Epithelial cell of proximal tubule (primary cell): ENCODE measurements around the gene IQUB. TPM values are rescaled to one million over a fixed set of nuclear protein-coding genes. Genes with fewer than 3 reads are reported as not detected.

Experiments used
- DNase-seq: peaks from one replicate; pipeline ENCODE4 v3.0.0-alpha.2; 2011; ENCODE audit warnings: low read depth
- H3K4me3 ChIP-seq: 2 replicates; pipeline ENCODE4 v1.5.1; 2011; ENCODE audit warnings: low read depth, mild to moderate bottlenecking, low read length
- total RNA-seq: library from RNA; depleted of rRNA; stranded (reverse); fragments of >200 nt; gene quantifications from 2 replicates; pipeline ENCODE4 v1.2.3, GENCODE V29; 2015
- TF ChIP-seq, protein P1 (sequence below): conservative IDR thresholded peaks from 2 replicates; pipeline ENCODE4 v1.5.1; 2012; ENCODE audit warnings: low read depth, mild to moderate bottlenecking, low read length

IQUB gene
- total RNA-seq, 1 donor from 2014 or later, result under 0.01 TPM

DNA sequence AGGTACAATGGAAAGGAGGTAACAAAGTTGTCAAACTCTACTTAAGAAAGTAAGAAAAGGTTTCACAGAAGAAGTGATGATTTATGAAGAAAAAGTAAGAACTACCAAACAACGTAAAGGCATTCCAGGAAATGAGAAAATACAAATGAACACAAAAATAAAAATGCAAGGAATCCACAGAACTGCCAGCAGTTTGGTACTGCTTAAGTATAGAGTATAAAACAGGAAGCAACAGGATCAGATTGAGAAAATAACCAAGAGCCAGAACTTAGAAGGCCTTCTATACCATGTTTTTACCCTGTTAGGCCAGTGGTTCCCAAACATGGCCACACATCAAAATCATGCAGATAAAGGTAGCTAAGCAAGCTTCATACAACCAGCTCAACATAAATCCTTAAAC is 14.0 kb upstream of the IQUB start:
- DNase-seq, result no peak
- TF ChIP-seq, protein P1, sequence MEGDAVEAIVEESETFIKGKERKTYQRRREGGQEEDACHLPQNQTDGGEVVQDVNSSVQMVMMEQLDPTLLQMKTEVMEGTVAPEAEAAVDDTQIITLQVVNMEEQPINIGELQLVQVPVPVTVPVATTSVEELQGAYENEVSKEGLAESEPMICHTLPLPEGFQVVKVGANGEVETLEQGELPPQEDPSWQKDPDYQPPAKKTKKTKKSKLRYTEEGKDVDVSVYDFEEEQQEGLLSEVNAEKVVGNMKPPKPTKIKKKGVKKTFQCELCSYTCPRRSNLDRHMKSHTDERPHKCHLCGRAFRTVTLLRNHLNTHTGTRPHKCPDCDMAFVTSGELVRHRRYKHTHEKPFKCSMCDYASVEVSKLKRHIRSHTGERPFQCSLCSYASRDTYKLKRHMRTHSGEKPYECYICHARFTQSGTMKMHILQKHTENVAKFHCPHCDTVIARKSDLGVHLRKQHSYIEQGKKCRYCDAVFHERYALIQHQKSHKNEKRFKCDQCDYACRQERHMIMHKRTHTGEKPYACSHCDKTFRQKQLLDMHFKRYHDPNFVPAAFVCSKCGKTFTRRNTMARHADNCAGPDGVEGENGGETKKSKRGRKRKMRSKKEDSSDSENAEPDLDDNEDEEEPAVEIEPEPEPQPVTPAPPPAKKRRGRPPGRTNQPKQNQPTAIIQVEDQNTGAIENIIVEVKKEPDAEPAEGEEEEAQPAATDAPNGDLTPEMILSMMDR, result no peak
- no peak overlapping the region for H3K4me3 ChIP-seq

DNA sequence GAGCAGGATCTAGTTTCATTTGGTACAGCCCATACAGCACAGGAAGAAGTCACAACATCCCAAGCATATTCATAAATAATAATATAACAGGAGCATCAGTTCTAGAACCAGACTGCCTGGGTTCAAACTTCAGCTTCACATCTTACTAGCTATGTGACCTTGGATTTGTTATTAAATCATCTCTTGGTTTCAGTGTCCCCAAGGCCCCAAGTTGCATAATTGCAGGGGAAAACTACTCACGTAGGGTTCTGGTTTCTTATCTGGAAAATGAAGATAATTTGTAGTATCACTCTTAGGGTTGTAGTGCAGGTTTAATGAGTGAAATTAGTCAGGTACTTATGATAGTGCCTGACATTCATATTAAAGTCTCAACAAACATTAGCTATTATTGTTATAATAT is 5.5 kb upstream of the IQUB start:
- DNase-seq, result no peak
- TF ChIP-seq, protein P1, result no peak
- no peak overlapping the region for H3K4me3 ChIP-seq

DNA sequence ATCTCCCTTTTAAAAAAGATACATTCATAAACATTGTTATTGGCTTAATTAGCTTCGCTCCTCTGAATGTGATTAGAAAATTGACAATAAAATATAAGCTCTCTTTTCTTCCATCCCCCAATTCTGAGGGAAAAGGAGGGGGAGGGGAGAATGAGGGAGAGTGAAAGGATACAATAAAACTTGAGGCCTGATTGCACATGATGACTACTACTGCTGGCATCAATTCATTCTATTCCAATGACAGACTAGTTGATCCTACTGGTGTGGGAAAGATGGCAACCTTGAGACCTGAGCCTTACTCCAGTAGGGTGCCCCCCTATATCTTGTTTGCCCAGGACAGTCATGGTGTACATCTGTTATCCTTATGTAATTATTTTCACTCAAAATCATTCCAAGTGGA is 4.5 kb upstream of the IQUB start:
- no peak for DNase-seq
- TF ChIP-seq, protein P1, result no peak

DNA sequence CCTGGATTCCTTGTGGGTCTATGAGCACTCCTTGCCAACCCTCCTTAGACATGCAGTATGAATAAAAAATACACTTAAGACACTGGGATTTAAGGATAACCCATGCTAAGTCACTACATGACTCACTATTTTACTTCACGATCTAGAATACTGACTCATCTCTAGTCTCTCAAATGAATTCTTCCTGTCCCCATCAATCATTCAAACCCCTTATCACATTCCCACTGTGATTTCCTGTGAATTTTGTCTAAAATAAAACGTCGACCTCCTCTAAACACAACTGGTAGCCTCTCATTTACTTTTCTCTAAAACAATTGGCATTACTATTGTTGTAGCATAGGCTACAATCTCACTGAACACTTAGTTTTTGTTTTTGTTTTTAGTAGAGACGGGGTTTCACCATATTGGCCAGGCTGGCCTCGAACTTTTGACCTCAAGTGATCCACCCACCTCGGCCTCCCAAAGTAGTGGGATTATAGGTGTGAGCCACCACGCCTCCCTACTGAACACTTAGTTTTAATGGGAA is 3.9 kb upstream of the IQUB start:
- no peak overlapping the region for H3K4me3 ChIP-seq
- DNase-seq, result peak; percentile 67
- TF ChIP-seq, protein P1, result no peak

More for the DNA sequence above, 4.5 kb upstream of the IQUB start:
- H3K4me3 ChIP-seq, result no peak overlapping the region

DNA sequence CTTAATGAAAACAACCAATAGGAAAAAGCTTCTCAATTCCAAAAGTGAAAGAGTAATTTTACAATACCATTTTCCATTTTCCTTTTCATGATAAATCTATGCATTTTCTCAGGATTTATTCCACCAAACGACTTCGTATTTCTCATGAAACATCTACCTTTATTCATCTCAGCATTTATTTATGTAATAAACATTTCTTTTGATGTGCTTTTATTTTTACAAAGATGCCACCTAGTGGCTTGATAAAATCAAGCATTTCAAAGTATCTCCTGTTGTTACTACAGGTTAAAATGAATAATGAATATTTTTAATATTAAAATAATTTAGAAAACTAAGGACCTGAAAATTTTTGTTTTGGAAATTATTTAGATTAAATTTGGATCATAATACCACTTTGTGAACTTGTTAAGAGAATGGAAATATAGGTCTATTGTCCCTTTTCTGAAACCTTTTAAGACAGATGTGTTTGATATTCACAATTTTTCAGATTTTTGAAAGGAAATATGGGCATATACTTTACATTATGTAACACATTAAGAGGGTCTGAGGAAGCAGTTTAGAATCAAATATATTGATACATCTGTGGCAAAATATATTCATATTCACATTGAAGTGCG is 2.7 kb upstream of the IQUB start:
- no peak overlapping the region for H3K4me3 ChIP-seq
- DNase-seq, result no peak
- TF ChIP-seq, protein P1, result peak; percentile 48

DNA sequence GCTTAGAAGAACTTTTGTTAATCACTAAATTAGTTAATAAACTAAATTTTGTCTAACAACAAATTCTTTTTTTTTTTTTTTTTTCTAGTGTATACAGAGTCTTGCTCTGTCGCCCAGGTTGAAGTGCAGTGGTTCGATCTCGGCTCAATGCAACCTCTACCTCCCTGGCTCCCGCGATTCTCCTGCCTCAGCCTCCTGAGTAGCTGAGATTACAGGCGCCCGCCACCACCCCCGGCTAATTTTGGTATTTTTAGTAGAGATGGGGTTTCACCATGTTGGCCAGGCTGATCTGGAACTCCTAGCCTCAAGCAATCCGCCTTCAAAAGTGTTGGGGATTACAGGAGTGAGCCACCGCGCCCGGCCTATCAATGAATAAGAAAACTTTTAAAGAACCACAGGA is 1.1 kb upstream of the IQUB start:
- TF ChIP-seq, protein P1, result no peak
- H3K4me3 ChIP-seq, result peak overlapping the region; percentile 78
- no peak for DNase-seq

DNA sequence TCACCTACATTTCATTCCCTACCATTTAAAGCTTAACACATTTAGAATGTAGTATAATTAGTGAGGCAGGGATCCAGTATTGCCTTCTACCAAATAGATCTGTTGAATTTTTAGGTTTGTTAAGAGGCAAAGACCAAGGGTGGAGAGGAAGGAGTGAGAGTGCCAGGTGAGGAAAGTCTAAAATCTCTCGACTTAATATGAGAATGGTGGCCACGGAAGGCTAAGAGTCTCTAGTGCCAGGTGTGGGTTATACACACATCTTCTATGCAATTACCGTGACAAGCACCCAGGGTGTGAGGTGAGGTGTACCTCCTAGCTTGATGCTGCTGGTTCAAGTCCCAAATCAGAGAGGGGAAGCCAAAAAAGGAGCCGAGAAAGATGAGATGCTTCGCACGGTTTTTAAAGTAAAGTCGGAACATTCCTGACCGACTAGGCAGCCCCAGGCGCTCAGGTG is 439 bp downstream of the IQUB start:
- TF ChIP-seq, protein P1, result no peak
- H3K4me3 ChIP-seq, result peak overlapping the region; percentile 78
- DNase-seq, result no peak
